ENCODE data around the gene CST6. TPM values are rescaled to one million over a fixed set of nuclear protein-coding genes. Genes with fewer than 3 reads are reported as not detected.

CST6 gene
- polyA plus RNA-seq, 2 of the 4 experiments (the other 2 are of a cell fraction), result not detected

DNA sequence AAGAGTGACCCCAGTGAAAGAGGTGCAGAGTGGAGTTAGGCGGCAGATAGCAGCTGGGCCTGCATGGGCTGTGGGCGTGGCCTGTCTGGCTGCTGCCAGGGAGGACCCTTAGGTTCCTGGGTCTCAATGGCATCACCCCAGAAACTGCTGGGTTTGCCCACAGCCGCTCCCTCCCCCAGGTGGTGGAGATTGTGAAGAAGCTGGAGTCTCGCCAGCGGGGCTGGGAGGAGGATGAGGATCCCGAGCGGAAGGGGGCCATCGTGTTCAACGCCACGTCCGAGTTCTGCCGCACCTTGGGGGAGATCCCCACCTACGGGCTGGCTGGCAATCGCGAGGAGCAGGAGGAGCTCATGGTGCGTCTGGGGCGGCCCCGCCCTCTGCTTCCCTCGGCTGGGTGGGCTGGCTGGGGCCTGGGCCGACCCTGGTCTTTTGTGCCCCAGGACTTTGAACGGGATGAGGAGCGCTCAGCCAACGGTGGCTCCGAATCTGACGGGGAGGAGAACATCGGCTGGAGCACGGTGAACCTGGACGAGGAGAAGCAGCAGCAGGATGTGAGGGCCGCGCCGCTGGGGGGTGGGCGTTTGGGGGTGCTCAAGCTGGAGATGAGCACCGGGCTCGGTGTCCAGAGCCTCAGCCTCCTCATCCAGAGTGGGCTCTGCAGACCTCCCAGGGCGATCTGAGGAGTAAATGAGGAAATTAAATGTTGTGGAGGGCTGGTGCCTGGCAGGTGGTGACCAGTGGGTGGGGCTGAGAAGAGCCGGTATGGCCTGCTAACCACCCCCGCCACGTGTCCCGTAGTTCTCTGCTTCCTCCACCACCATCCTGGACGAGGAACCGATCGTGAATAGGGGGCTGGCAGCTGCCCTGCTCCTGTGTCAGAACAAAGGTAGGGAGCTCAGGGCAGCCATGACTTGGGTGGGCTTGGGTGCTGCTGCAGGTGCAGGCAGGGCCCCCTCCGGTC lies 35.3 kb upstream of the CST6 start (continued):
- TF ChIP-seq RARB (CRISPR knock-in tag; IDR thresholded peaks at IDR 0.05), result no peak
- TF ChIP-seq, protein P1, sequence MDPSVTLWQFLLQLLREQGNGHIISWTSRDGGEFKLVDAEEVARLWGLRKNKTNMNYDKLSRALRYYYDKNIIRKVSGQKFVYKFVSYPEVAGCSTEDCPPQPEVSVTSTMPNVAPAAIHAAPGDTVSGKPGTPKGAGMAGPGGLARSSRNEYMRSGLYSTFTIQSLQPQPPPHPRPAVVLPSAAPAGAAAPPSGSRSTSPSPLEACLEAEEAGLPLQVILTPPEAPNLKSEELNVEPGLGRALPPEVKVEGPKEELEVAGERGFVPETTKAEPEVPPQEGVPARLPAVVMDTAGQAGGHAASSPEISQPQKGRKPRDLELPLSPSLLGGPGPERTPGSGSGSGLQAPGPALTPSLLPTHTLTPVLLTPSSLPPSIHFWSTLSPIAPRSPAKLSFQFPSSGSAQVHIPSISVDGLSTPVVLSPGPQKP (IDR thresholded peaks at IDR 0.05; ENCODE audit: low read depth, low read length), result no peak

DNA sequence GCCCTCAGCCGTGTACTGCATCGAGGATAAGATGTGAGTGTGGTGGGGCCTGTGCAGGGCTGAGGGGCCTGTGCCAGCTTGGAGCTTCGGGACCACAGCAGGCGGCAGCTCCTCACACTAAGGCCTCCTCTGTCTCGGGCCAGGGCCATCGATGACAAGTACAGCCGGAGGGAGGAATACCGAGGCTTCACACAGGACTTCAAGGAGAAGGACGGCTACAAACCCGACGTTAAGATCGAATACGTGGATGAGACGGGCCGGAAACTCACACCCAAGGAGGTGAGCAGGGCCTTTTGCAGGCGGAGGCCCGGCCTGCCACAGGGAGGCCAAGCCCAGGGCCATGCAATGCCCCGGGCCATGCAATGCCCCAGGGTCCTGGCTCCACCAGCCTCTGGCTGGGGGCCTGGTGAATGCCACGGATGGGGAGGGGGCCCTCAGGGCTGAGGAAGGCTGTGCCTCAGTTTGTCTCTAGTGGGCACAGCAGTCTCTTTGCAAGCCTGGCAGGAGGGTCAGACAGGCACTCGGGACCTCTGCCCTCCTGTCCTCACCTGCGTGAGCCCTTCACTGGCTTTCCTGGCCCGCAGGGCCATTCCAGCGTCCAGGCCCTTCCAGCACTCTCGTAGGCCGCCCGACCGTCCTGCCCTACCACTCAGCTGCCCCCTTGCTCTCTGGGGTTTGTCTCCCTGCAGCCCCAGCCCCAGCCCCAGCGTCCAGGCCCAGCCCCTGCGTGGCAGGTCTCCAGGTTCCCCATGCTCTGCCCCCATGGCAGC lies 34.0 kb upstream of the CST6 start:
- CTCF ChIA-PET, result interaction anchor here (1.0 to 11.8 kb wide), 6 partner anchors 10 to 90 kb away, joined by 3 to 163 read pairs (median 6); partner anchors contain the start of genes CCDC85B and FIBP
- no peak overlapping the region for H3K27ac ChIP-seq
- no peak overlapping the region for H3K4me3 ChIP-seq
- ATAC-seq, result no peak
- POLR2A ChIA-PET, result no interaction called here
- no peaks in the 10 kb centered on the region for H3K4me1 ChIP-seq
- DNase-seq (ENCODE audit: low read depth in 1 of 2, low spot score in 1 of 2), result no peak
- H3K9me3 ChIP-seq, result no peaks in the 10 kb centered on the region
- no peak overlapping the region for H3K4me2 ChIP-seq
- FAIRE-seq, result no peak
- TF ChIP-seq, protein P2, sequence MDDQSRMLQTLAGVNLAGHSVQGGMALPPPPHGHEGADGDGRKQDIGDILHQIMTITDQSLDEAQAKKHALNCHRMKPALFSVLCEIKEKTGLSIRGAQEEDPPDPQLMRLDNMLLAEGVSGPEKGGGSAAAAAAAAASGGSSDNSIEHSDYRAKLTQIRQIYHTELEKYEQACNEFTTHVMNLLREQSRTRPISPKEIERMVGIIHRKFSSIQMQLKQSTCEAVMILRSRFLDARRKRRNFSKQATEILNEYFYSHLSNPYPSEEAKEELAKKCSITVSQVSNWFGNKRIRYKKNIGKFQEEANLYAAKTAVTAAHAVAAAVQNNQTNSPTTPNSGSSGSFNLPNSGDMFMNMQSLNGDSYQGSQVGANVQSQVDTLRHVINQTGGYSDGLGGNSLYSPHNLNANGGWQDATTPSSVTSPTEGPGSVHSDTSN (IDR thresholded peaks at IDR 0.05), result no peak
- TF ChIP-seq, protein P3, sequence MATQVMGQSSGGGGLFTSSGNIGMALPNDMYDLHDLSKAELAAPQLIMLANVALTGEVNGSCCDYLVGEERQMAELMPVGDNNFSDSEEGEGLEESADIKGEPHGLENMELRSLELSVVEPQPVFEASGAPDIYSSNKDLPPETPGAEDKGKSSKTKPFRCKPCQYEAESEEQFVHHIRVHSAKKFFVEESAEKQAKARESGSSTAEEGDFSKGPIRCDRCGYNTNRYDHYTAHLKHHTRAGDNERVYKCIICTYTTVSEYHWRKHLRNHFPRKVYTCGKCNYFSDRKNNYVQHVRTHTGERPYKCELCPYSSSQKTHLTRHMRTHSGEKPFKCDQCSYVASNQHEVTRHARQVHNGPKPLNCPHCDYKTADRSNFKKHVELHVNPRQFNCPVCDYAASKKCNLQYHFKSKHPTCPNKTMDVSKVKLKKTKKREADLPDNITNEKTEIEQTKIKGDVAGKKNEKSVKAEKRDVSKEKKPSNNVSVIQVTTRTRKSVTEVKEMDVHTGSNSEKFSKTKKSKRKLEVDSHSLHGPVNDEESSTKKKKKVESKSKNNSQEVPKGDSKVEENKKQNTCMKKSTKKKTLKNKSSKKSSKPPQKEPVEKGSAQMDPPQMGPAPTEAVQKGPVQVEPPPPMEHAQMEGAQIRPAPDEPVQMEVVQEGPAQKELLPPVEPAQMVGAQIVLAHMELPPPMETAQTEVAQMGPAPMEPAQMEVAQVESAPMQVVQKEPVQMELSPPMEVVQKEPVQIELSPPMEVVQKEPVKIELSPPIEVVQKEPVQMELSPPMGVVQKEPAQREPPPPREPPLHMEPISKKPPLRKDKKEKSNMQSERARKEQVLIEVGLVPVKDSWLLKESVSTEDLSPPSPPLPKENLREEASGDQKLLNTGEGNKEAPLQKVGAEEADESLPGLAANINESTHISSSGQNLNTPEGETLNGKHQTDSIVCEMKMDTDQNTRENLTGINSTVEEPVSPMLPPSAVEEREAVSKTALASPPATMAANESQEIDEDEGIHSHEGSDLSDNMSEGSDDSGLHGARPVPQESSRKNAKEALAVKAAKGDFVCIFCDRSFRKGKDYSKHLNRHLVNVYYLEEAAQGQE (IDR thresholded peaks at IDR 0.05), result no peak
- 88% methylated on average over 27 of the region's 29 CpGs for WGBS (ENCODE audit: missing lambda C conversion rate)

DNA sequence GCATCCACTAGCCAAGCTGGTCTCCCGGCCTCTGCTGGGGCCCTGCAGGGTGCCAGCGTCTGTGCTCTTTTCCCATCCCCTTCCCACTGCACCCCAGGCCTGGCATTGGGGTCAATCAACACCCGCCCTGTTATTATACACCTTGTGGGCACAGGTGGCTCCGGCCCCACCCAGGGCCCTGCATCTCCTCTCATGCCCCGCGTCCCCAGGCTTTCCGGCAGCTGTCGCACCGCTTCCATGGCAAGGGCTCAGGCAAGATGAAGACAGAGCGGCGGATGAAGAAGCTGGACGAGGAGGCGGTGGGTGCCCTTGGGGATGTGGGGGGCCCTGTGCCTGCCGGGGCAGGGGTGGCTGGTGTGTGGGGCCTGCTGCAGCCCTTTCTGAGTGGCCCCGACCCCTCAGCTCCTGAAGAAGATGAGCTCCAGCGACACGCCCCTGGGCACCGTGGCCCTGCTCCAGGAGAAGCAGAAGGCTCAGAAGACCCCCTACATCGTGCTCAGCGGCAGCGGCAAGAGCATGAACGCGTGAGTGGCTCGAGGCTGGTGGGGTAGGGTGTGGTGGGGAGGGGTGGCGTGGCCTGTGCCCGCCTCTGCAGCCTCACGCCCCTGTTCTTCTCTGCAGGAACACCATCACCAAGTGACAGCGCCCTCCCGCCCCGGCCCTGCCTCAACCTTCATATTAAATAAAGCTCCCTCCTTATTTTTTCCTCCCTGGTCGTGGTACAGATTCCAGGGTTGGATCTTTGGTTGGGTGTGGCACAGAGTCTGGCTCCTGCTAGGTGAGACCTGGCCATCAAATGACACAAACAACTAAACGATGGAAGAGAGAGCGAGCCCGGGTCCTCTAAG lies 33.2 kb upstream of the CST6 start:
- H3K4me1 ChIP-seq, result no peaks in the 10 kb centered on the region
- WGBS (ENCODE audit: missing lambda C conversion rate), result 93% methylated on average over 34 of the region's 34 CpGs
- no peak for FAIRE-seq
- H3K9me3 ChIP-seq, result no peaks in the 10 kb centered on the region
- no peak for ATAC-seq
- H3K27ac ChIP-seq, result no peak overlapping the region
- DNase-seq (ENCODE audit: low read depth in 1 of 2, low spot score in 1 of 2), result no peak
- no peak overlapping the region for H3K4me2 ChIP-seq
- CTCF ChIA-PET, result interaction anchor here (1.6 to 11.8 kb wide), 4 partner anchors 10 to 91 kb away, joined by 4 to 163 read pairs (median 24); partner anchors contain the start of genes CCDC85B and FIBP
- POLR2A ChIA-PET, result interaction anchor here (0.8 kb wide), 1 partner anchor 90 kb away, joined by 3 read pairs; the partner anchor contains the start of gene FIBP
- TF ChIP-seq ESRRA (IDR thresholded peaks at IDR 0.05; ENCODE audit: borderline replicate concordance, low read length), result no peak
- TF ChIP-seq, protein P4, sequence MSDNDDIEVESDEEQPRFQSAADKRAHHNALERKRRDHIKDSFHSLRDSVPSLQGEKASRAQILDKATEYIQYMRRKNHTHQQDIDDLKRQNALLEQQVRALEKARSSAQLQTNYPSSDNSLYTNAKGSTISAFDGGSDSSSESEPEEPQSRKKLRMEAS (IDR thresholded peaks at IDR 0.05), result no peak
- TF ChIP-seq, protein P5, sequence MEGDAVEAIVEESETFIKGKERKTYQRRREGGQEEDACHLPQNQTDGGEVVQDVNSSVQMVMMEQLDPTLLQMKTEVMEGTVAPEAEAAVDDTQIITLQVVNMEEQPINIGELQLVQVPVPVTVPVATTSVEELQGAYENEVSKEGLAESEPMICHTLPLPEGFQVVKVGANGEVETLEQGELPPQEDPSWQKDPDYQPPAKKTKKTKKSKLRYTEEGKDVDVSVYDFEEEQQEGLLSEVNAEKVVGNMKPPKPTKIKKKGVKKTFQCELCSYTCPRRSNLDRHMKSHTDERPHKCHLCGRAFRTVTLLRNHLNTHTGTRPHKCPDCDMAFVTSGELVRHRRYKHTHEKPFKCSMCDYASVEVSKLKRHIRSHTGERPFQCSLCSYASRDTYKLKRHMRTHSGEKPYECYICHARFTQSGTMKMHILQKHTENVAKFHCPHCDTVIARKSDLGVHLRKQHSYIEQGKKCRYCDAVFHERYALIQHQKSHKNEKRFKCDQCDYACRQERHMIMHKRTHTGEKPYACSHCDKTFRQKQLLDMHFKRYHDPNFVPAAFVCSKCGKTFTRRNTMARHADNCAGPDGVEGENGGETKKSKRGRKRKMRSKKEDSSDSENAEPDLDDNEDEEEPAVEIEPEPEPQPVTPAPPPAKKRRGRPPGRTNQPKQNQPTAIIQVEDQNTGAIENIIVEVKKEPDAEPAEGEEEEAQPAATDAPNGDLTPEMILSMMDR (IDR thresholded peaks at IDR 0.05), result no peak
- H3K4me3 ChIP-seq, result no peak overlapping the region

Data from A549 (cell line).